Osteocyte (in vitro differentiated cells): ENCODE results near the gene MYO5C. TPM values are rescaled to one million over a fixed set of nuclear protein-coding genes. Genes with fewer than 3 reads are reported as not detected.

Source experiments
- DNase-seq: peaks from one replicate; pipeline ENCODE4 v3.0.0; 2021; ENCODE audit warnings: mixed read lengths; ENCODE audit not compliant: unreplicated experiment; ENCODE audit errors: extremely low spot score
- H3K27ac Mint-ChIP-seq: one replicate; pipeline ENCODE4 v1.8.0; 2021; ENCODE audit warnings: mild to moderate bottlenecking, mixed read lengths; ENCODE audit not compliant: unreplicated experiment
- H3K27me3 Mint-ChIP-seq: one replicate; pipeline ENCODE4 v1.8.0; 2021; ENCODE audit warnings: mixed read lengths; ENCODE audit not compliant: unreplicated experiment
- H3K36me3 Mint-ChIP-seq: one replicate; pipeline ENCODE4 v1.8.0; 2021; ENCODE audit warnings: mixed read lengths; ENCODE audit not compliant: unreplicated experiment
- H3K4me1 Mint-ChIP-seq: one replicate; pipeline ENCODE4 v1.8.0; 2021; ENCODE audit warnings: mixed read lengths; ENCODE audit not compliant: unreplicated experiment
- H3K4me3 Mint-ChIP-seq: one replicate; pipeline ENCODE4 v1.8.0; 2021; ENCODE audit warnings: mild to moderate bottlenecking, moderate library complexity, mixed read lengths; ENCODE audit not compliant: unreplicated experiment
- H3K9me3 Mint-ChIP-seq: one replicate; pipeline ENCODE4 v1.8.0; 2021; ENCODE audit warnings: mixed read lengths; ENCODE audit not compliant: unreplicated experiment
- CTCF ChIP-seq: fragments of 200-600 bp; sonication (generic); IDR thresholded peaks from 2 replicates; pipeline ENCODE4 v1.5.0; 2021; ENCODE audit warnings: antibody characterized with exemption, mild to moderate bottlenecking, moderate library complexity
- total RNA-seq: library from RNA; stranded (reverse); gene quantifications from 2 replicates; pipeline ENCODE4 v1.2.1, GENCODE V29; 2021

The MYO5C gene
- total RNA-seq, 1 donor from 2014 or later: 4.0 TPM

DNA sequence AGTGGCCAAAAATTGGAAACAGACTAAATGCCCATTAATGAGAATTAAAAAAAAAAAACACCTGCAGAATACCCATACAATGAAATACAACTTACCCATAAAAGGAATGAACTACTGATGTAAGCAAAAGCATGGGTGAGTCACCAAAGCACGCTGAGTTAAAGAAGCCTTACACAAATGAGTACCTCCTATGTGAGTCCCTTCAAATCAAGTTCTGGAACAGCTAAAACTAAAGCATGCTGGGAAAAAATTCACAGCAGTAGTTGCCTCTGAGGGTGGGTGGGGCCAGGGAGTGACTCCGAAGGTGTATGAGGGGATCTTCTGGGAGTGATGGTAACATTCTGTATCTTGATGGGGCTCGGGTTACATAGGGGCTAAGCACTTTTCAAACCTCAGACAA is 11.4 kb downstream of the MYO5C start:
- H3K9me3 Mint-ChIP-seq: no peaks in the 10 kb centered on the region
- H3K4me1 Mint-ChIP-seq: peaks cover 22% of the 10 kb centered on the region
- H3K4me3 Mint-ChIP-seq: no peak overlapping the region
- H3K36me3 Mint-ChIP-seq: no peaks in the 10 kb centered on the region
- no peak overlapping the region for H3K27ac Mint-ChIP-seq
- H3K27me3 Mint-ChIP-seq: no peaks in the 10 kb centered on the region
- no peak for TF ChIP-seq CTCF
- no peak for DNase-seq

- Mint-ChIP-seq H3K27me3 (no peaks in the 10 kb centered on the region), H3K4me3 (no peak overlapping the region), H3K4me1 (peaks cover 14% of the 10 kb centered on the region), H3K36me3 (no peaks in the 10 kb centered on the region), H3K9me3 (no peaks in the 10 kb centered on the region), H3K27ac (no peak overlapping the region)
- no peak for DNase-seq
- TF ChIP-seq CTCF: no peak
Measured at GRCh38 chr15:52283281-52283680, 12.3 kb downstream of the MYO5C start.

DNA sequence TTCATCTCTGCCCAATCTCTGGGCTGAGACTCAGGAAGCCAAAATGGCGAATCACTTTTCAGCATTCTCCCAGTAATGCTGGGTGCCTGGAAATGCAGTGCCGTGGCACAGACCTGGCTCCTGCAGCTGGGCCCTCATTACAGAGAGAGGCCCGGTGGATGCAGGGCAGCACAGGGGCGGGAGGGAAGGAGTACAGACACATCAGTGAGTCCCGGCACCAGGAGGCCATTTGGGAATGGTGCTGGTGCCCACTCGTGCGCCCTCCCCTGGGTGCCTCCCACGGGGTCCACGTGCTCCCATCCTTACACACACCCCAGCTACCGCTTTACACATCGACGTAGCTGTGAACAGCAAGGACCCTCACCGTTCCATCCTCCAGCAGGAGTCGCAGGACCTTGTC is 13.2 kb downstream of the MYO5C start:
- H3K27me3 Mint-ChIP-seq: no peaks in the 10 kb centered on the region
- DNase-seq: peak; percentile 72
- peaks cover 5% of the 10 kb centered on the region for H3K4me1 Mint-ChIP-seq
- no peak overlapping the region for H3K4me3 Mint-ChIP-seq
- no peak overlapping the region for H3K27ac Mint-ChIP-seq
- no peaks in the 10 kb centered on the region for H3K9me3 Mint-ChIP-seq
- no peak for TF ChIP-seq CTCF
- no peaks in the 10 kb centered on the region for H3K36me3 Mint-ChIP-seq

DNA sequence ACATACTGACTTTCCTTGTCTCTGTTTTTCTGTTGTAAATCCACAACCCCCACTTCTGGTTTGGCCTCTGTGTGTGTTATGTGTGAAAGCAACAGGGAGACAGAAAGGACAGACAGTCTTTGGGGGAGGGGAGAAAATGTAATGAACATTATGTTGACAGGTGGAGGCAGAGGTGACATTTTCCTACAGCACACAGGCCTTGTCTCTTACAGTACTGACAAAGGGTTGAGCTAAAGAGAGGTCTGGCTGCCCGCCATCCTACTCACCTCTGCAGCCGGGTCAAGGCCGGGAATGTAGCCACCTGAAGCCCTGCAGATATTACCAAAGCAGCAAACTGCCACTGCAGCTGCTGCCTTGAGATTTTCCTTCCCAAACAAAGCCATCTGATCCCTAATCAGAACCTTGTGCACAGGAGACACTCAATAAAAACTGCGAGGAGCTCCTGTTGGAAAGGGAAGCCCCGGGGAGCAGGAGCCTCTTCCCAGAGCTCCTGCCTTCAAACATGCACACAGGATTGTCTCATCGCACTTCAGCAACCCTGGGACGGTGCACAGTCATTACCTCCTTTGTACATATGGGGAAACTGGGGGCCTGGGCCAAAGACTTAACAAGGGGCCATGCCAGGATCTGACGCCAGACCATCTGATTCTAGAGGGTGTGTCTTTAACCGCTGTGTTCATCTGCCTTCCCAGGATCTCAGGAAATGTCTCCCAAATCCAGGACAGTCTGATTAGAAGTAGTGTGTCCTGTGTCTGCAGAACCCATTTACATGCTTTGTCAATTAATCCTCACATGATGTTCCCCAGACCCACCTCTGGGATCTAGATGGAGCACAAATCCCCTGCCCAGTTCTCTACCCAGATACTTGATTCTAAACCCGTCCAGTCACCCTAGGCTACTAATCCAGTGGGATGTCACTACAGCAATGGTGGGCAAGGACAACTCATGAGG is 14.2 kb downstream of the MYO5C start:
- TF ChIP-seq CTCF: no peak
- DNase-seq: no peak
- H3K4me1 Mint-ChIP-seq: no peaks in the 10 kb centered on the region
- H3K27ac Mint-ChIP-seq: no peak overlapping the region
- H3K36me3 Mint-ChIP-seq: no peaks in the 10 kb centered on the region
- H3K27me3 Mint-ChIP-seq: no peaks in the 10 kb centered on the region
- no peak overlapping the region for H3K4me3 Mint-ChIP-seq
- no peaks in the 10 kb centered on the region for H3K9me3 Mint-ChIP-seq

- peak; percentile 44 for DNase-seq
- Mint-ChIP-seq H3K27me3 (no peaks in the 10 kb centered on the region), H3K36me3 (peaks cover 5% of the 10 kb centered on the region), H3K27ac (no peak overlapping the region), H3K4me3 (no peak overlapping the region), H3K9me3 (no peaks in the 10 kb centered on the region), H3K4me1 (no peaks in the 10 kb centered on the region)
- no peak for TF ChIP-seq CTCF
Measured at GRCh38 chr15:52280326-52281084, 15.1 kb downstream of the MYO5C start.
